K562 (cell line): ENCODE measurements around the gene TRIP11. TPM values are rescaled to one million over a fixed set of nuclear protein-coding genes. Genes with fewer than 3 reads are reported as not detected.

Experiments used
- NBN ChIP-seq: fragments of 450-650 bp; IDR thresholded peaks from 2 replicates; pipeline ENCODE4 v1.6.1; 2016; ENCODE audit warnings: low read depth, mild to moderate bottlenecking
- NRF1 ChIP-seq, 2 experiments: fragments of 450-650 bp; IDR thresholded peaks in 1 of 2; conservative IDR thresholded peaks in 1 of 2; 2 replicates each; pipeline ENCODE4 v1.6.1; 2014; ENCODE audit warnings: mild to moderate bottlenecking in 2 of 2
- PKNOX1 ChIP-seq: fragments of 450-650 bp; IDR thresholded peaks from 2 replicates; pipeline ENCODE4 v1.6.1; 2016
- RBM17 ChIP-seq: fragments of 200-400 bp; formaldehyde crosslinking; IDR thresholded peaks from 2 replicates; pipeline ENCODE4 v1.6.1; 2017; ENCODE audit warnings: low read depth, mild to moderate bottlenecking, low read length, borderline replicate concordance
- RFX5 ChIP-seq: IDR thresholded peaks from 2 replicates; pipeline ENCODE4 v1.6.1; 2011; ENCODE audit warnings: low read depth, mild to moderate bottlenecking, improper control_type of control experiment, low read length
- TGIF2 ChIP-seq: sonication (generic); formaldehyde crosslinking; IDR thresholded peaks from 2 replicates; pipeline ENCODE4 v1.8.1; 2022; ENCODE audit warnings: mild to moderate bottlenecking, missing genetic modification reagents, moderate library complexity
- TSC22D4 ChIP-seq: fragments of 450-650 bp; IDR thresholded peaks from 2 replicates; pipeline ENCODE4 v1.6.1; 2016; ENCODE audit warnings: missing genetic modification characterization, missing biosample characterization, control low read depth
- ZNF318 ChIP-seq, 2 experiments: fragments of 450-650 bp; IDR thresholded peaks; 2 replicates each; pipeline ENCODE4 v1.6.1; 2016; ENCODE audit warnings: mild to moderate bottlenecking in 2 of 2, borderline replicate concordance in 1 of 2, low read depth in 1 of 2, moderate library complexity in 1 of 2
- ZNF780A ChIP-seq: fragments of 250-450 bp; sonication (Bioruptor Pico); IDR thresholded peaks from 2 replicates; pipeline ENCODE4 v1.5.0; 2021; ENCODE audit warnings: mild to moderate bottlenecking
- polyA plus RNA-seq, 8 experiments: library from polyadenylated mRNA; depleted of rRNA in 4 of 8; stranded (reverse) in 5 of 8; unstranded in 3 of 8; fragments of >200 nt; fragmentation: Nextera tagmentation in 2 of 8; fragmentation: Illumina TruSeq in 1 of 8; extraction: Ambion mirVana in 2 of 8; extraction: Trizol in 1 of 8; gene quantifications; 2 replicates each; pipeline versions ENCODE4 v1.2.1 to v1.2.3, GENCODE V29; 2011 to 2014; ENCODE audit warnings: inconsistent platforms in 1 of 8, missing spikeins in 1 of 8
- total RNA-seq, 7 experiments: library from RNA; depleted of rRNA in 6 of 7; stranded (reverse); fragments of >200 nt in 6 of 7; fragmentation: Illumina TruSeq in 2 of 7; extraction: Trizol in 2 of 7; gene quantifications; 2 replicates each; pipeline versions ENCODE4 v1.2.1 to v1.2.3, GENCODE V29; 2011 to 2021; ENCODE audit warnings: low replicate concordance in 1 of 7
- TF ChIP-seq, protein P1 (sequence below): fragments of 250-450 bp; sonication (Bioruptor Pico); IDR thresholded peaks from 2 replicates; pipeline ENCODE4 v1.8.0; 2021; ENCODE audit warnings: mild to moderate bottlenecking, moderate library complexity
- TF ChIP-seq, protein P2 (sequence below), 3 experiments: fragments of 200-800 bp in 1 of 3; fragments of 250-450 bp in 1 of 3; fragments of 450-650 bp in 1 of 3; sonication (Bioruptor Pico) in 1 of 3; sonication (Bioruptor generic) in 1 of 3; formaldehyde crosslinking in 1 of 3; IDR thresholded peaks; 2 replicates each; pipeline versions ENCODE4 v1.6.1 to v1.8.0; 2016 to 2022; ENCODE audit warnings: mild to moderate bottlenecking in 2 of 3, missing genetic modification characterization in 2 of 3, missing compliant biosample characterization in 1 of 3, moderate library complexity in 1 of 3

TRIP11 gene
- total and polyA plus RNA-seq, 9 of the 15 experiments (the other 6 are each of a cell fraction or from before 2014, with no cell fraction given): 4.0 to 20.0 (median 10.9) TPM

DNA sequence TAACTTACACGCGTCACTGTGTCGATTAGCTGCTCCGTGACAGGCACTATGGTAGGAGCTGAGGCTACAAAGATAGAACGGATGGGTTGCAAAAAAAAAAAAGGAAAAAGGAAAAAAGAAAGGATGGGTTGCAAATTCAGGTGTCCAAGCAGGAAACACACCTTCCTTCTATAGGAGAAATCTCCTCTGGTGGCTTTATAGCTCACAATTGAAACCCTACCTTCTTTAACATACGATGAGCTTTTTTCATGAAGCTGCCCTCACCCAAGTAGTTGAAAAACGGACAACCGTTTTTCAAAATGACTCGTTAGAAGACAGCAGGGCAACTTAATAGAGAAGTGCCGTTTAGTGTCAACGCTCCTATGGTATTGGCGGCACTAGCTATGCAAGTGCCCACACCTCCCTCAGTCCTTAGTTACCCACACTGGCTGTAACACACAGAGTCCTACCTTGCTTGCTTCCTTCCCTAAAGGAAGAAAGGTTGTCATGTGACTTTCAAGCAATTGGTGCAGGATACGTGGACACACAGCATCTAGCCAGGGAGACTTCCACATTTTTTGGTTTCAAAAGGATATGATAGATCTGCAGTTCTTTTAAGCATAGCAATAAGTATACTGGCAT lies 682 bp upstream of the TRIP11 start (continued):
- TF ChIP-seq, protein P1, sequence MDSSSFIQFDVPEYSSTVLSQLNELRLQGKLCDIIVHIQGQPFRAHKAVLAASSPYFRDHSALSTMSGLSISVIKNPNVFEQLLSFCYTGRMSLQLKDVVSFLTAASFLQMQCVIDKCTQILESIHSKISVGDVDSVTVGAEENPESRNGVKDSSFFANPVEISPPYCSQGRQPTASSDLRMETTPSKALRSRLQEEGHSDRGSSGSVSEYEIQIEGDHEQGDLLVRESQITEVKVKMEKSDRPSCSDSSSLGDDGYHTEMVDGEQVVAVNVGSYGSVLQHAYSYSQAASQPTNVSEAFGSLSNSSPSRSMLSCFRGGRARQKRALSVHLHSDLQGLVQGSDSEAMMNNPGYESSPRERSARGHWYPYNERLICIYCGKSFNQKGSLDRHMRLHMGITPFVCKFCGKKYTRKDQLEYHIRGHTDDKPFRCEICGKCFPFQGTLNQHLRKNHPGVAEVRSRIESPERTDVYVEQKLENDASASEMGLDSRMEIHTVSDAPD (CRISPR knock-in tag): no peak
- TF ChIP-seq TSC22D4 (tag): no peak
- TF ChIP-seq RBM17: no peak
- TF ChIP-seq PKNOX1: peak; percentile 48; the same call in 1 of the 2 replicates
- TF ChIP-seq NBN: 0 out of 2 replicates have a peak, but pooled peaks have one; percentile 32
- TF ChIP-seq ZNF780A (CRISPR knock-in tag): no peak
- TF ChIP-seq, protein P2, sequence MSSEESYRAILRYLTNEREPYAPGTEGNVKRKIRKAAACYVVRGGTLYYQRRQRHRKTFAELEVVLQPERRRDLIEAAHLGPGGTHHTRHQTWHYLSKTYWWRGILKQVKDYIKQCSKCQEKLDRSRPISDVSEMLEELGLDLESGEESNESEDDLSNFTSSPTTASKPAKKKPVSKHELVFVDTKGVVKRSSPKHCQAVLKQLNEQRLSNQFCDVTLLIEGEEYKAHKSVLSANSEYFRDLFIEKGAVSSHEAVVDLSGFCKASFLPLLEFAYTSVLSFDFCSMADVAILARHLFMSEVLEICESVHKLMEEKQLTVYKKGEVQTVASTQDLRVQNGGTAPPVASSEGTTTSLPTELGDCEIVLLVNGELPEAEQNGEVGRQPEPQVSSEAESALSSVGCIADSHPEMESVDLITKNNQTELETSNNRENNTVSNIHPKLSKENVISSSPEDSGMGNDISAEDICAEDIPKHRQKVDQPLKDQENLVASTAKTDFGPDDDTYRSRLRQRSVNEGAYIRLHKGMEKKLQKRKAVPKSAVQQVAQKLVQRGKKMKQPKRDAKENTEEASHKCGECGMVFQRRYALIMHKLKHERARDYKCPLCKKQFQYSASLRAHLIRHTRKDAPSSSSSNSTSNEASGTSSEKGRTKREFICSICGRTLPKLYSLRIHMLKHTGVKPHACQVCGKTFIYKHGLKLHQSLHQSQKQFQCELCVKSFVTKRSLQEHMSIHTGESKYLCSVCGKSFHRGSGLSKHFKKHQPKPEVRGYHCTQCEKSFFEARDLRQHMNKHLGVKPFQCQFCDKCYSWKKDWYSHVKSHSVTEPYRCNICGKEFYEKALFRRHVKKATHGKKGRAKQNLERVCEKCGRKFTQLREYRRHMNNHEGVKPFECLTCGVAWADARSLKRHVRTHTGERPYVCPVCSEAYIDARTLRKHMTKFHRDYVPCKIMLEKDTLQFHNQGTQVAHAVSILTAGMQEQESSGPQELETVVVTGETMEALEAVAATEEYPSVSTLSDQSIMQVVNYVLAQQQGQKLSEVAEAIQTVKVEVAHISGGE (CRISPR knock-in tag; IDR thresholded peaks at IDR 0.05): 0 out of 6 replicates have a peak, but pooled peaks of 1 of the 3 experiments have one; percentile 17
- TF ChIP-seq RFX5: no peak
- no peak for TF ChIP-seq TGIF2 (CRISPR knock-in tag)
- TF ChIP-seq NRF1 (conservative IDR thresholded peaks at IDR 0.05 in 1 of 2, IDR thresholded peaks at IDR 0.05 in 1 of 2): peak in 1 of 2 experiments; percentile 62; a peak in 3 of 4 replicates
- TF ChIP-seq ZNF318 (IDR thresholded peaks at IDR 0.05; ENCODE audit: borderline replicate concordance in 1 of 2, low read depth in 1 of 2): no peak
